NT2/D1 (cell line): ENCODE data around the gene METAP1D.

Experiments
- SUZ12 ChIP-seq: IDR thresholded peaks from 2 replicates; pipeline ENCODE4 v1.6.1; 2011; ENCODE audit not compliant: insufficient read length, insufficient read depth; ENCODE audit errors: extremely low read depth
- ZNF274 ChIP-seq: IDR thresholded peaks from 2 replicates; pipeline ENCODE4 v1.6.1; 2011; ENCODE audit warnings: mild to moderate bottlenecking, low read depth, low read length

GRCh38 chr2:172128484-172128883 is 128.7 kb downstream of the METAP1D start:
- TF ChIP-seq ZNF274 (no peak), SUZ12 (no peak)
